ENCODE results near the gene WRAP53. TPM values are rescaled to one million over a fixed set of nuclear protein-coding genes. Genes with fewer than 3 reads are reported as not detected.

Gene WRAP53
- total RNA-seq, 1 donor, result 6.0 TPM

GRCh38 chr17:7711051-7711755, 22.9 kb downstream of the WRAP53 start:
- no peak for DNase-seq (ENCODE audit: low read depth)
- no peak overlapping the region for H3K4me3 ChIP-seq (ENCODE audit: low read depth, low read length)
- TF ChIP-seq CTCF (IDR thresholded peaks at IDR 0.05; ENCODE audit: insufficient read depth, low read depth, low read length), result no peak

GRCh38 chr17:7712111-7712771, 24.0 kb downstream of the WRAP53 start:
- DNase-seq (ENCODE audit: low read depth), result no peak

GRCh38 chr17:7713782-7714181, 25.5 kb downstream of the WRAP53 start:
- DNase-seq (ENCODE audit: low read depth), result no peak
- no peak for TF ChIP-seq CTCF (IDR thresholded peaks at IDR 0.05; ENCODE audit: insufficient read depth, low read depth, low read length)
- no peak overlapping the region for H3K4me3 ChIP-seq (ENCODE audit: low read depth, low read length)

More at GRCh38 chr17:7712111-7712771, 24.0 kb downstream of the WRAP53 start:
- no peak overlapping the region for H3K4me3 ChIP-seq (ENCODE audit: low read depth, low read length)
- no peak for TF ChIP-seq CTCF (IDR thresholded peaks at IDR 0.05; ENCODE audit: insufficient read depth, low read depth, low read length)

GRCh38 chr17:7714721-7715594, 26.7 kb downstream of the WRAP53 start:
- no peak for TF ChIP-seq CTCF (IDR thresholded peaks at IDR 0.05; ENCODE audit: insufficient read depth, low read depth, low read length)
- H3K4me3 ChIP-seq (ENCODE audit: low read depth, low read length), result no peak overlapping the region
- no peak for DNase-seq (ENCODE audit: low read depth)

- H3K4me3 ChIP-seq (ENCODE audit: low read depth, low read length), result peak overlapping the region; percentile 76
- no peak for TF ChIP-seq CTCF (IDR thresholded peaks at IDR 0.05; ENCODE audit: insufficient read depth, low read depth, low read length)
- no peak for DNase-seq (ENCODE audit: low read depth)
Observed at GRCh38 chr17:7715936-7716886, 27.9 kb downstream of the WRAP53 start.

Measured in fibroblast of villous mesenchyme (primary cell).